HEK293 (cell line): ENCODE data around the gene ITIH5.

Experiments used
- CTCF ChIA-PET: fragments of 350-600 bp; formaldehyde crosslinking; extraction: SDS; loops from one replicate; lab custom pipeline; 2021; ENCODE audit warnings: antibody characterized with exemption; lab: Yijun Ruan, JAX
- POLR2A ChIA-PET: fragments of 300-600 bp; formaldehyde crosslinking; extraction: SDS; loops from one replicate; lab custom pipeline; 2020; ENCODE audit warnings: antibody characterized with exemption, inconsistent platforms; lab: Yijun Ruan, JAX
- H3K27ac ChIP-seq: fragments of 200-500 bp; sonication (Bioruptor generic); 2 replicates; pipeline ENCODE4 v1.5.1; 2014; ENCODE audit warnings: low read depth, low read length, control low read depth, inconsistent platforms; ENCODE audit errors: extremely low read depth
- H3K36me3 ChIP-seq, 2 experiments: fragments of 200-500 bp in 1 of 2; sonication (Bioruptor generic) in 1 of 2; 1 replicate in 1 of 2; 2 replicates in 1 of 2; pipeline ENCODE4 v1.5.1; 2014 to 2017; ENCODE audit warnings: inconsistent platforms in 2 of 2, low read length in 2 of 2; ENCODE audit not compliant: control insufficient read depth in 2 of 2, insufficient read depth in 1 of 2
- H3K4me1 ChIP-seq: fragments of 200-500 bp; sonication (Bioruptor generic); 2 replicates; pipeline ENCODE4 v1.5.1; 2014; ENCODE audit warnings: mild to moderate bottlenecking, low read length, inconsistent platforms; ENCODE audit not compliant: control insufficient read depth, insufficient read depth
- H3K4me3 ChIP-seq: 2 replicates; pipeline ENCODE4 v1.5.1; 2011; ENCODE audit warnings: low read depth, mild to moderate bottlenecking, control low read depth, low read length, moderate library complexity
- H3K9me3 ChIP-seq: fragments of 200-500 bp; sonication (Bioruptor generic); 2 replicates; pipeline ENCODE4 v1.5.1; 2014; ENCODE audit warnings: low read depth, low read length, inconsistent platforms; ENCODE audit not compliant: control insufficient read depth, insufficient read depth
- FEZF1 ChIP-seq: fragments of 450-650 bp; formaldehyde crosslinking; IDR thresholded peaks from 2 replicates; pipeline ENCODE4 v1.5.1; 2016; ENCODE audit warnings: missing biosample characterization, missing genetic modification characterization
- GLI2 ChIP-seq: fragments of 450-650 bp; formaldehyde crosslinking; IDR thresholded peaks from 2 replicates; pipeline ENCODE4; 2017; ENCODE audit warnings: missing biosample characterization, missing genetic modification characterization, low read depth, borderline replicate concordance
- GLI4 ChIP-seq: fragments of 450-650 bp; formaldehyde crosslinking; IDR thresholded peaks from 2 replicates; pipeline ENCODE4 v1.5.1; 2016; ENCODE audit warnings: missing biosample characterization, missing genetic modification characterization
- KLF1 ChIP-seq: fragments of 450-650 bp; formaldehyde crosslinking; IDR thresholded peaks from 2 replicates; pipeline ENCODE4 v1.5.1; 2016; ENCODE audit warnings: missing biosample characterization, missing genetic modification characterization
- KLF8 ChIP-seq: fragments of 450-650 bp; formaldehyde crosslinking; IDR thresholded peaks from 2 replicates; pipeline ENCODE4 v1.5.1; 2016; ENCODE audit warnings: missing biosample characterization, missing genetic modification characterization
- MZF1 ChIP-seq: fragments of 450-650 bp; formaldehyde crosslinking; IDR thresholded peaks from 2 replicates; pipeline ENCODE4 v1.5.1; 2017; ENCODE audit warnings: missing biosample characterization, missing genetic modification characterization, borderline replicate concordance
- SP7 ChIP-seq: fragments of 450-650 bp; formaldehyde crosslinking; IDR thresholded peaks from 2 replicates; pipeline ENCODE4 v1.5.1; 2016; ENCODE audit warnings: missing biosample characterization, missing genetic modification characterization
- ZBTB48 ChIP-seq: fragments of 450-650 bp; formaldehyde crosslinking; IDR thresholded peaks from 2 replicates; pipeline ENCODE4 v1.5.1; 2016; ENCODE audit warnings: missing biosample characterization, missing genetic modification characterization
- ZEB2 ChIP-seq: fragments of 450-650 bp; formaldehyde crosslinking; IDR thresholded peaks from 2 replicates; pipeline ENCODE4 v1.5.1; 2016; ENCODE audit warnings: missing biosample characterization, missing genetic modification characterization
- ZNF302 ChIP-seq: fragments of 450-650 bp; formaldehyde crosslinking; IDR thresholded peaks from 2 replicates; pipeline ENCODE4 v1.5.1; 2016; ENCODE audit warnings: missing biosample characterization, missing genetic modification characterization, low read depth
- ZNF624 ChIP-seq: fragments of 450-650 bp; formaldehyde crosslinking; IDR thresholded peaks from 2 replicates; pipeline ENCODE4 v1.5.1; 2017; ENCODE audit warnings: missing biosample characterization, missing genetic modification characterization
- ZNF707 ChIP-seq: fragments of 450-650 bp; formaldehyde crosslinking; IDR thresholded peaks from 2 replicates; pipeline ENCODE4 v1.5.1; 2016; ENCODE audit warnings: missing biosample characterization, missing genetic modification characterization
- ZNF785 ChIP-seq: fragments of 450-650 bp; formaldehyde crosslinking; IDR thresholded peaks from 2 replicates; pipeline ENCODE4 v1.5.1; 2016; ENCODE audit warnings: missing biosample characterization, missing genetic modification characterization
- TF ChIP-seq, protein P1 (sequence below): fragments of 450-650 bp; formaldehyde crosslinking; IDR thresholded peaks from 2 replicates; pipeline ENCODE4 v1.5.0; 2017; ENCODE audit warnings: missing biosample characterization, missing genetic modification characterization, borderline replicate concordance
- TF ChIP-seq, protein P2 (sequence below): fragments of 450-650 bp; formaldehyde crosslinking; conservative IDR thresholded peaks from 2 replicates; pipeline ENCODE4 v1.5.1; 2016; ENCODE audit warnings: low read depth, missing biosample characterization, missing genetic modification characterization
- TF ChIP-seq, protein P3 (sequence below): fragments of 450-650 bp; formaldehyde crosslinking; IDR thresholded peaks from 2 replicates; pipeline ENCODE4 v1.5.1; 2016; ENCODE audit warnings: missing biosample characterization, missing genetic modification characterization
- TF ChIP-seq, protein P4 (sequence below): fragments of 450-650 bp; formaldehyde crosslinking; IDR thresholded peaks from 2 replicates; pipeline ENCODE4 v1.5.1; 2016; ENCODE audit warnings: missing biosample characterization, missing genetic modification characterization

The ITIH5 gene

DNA sequence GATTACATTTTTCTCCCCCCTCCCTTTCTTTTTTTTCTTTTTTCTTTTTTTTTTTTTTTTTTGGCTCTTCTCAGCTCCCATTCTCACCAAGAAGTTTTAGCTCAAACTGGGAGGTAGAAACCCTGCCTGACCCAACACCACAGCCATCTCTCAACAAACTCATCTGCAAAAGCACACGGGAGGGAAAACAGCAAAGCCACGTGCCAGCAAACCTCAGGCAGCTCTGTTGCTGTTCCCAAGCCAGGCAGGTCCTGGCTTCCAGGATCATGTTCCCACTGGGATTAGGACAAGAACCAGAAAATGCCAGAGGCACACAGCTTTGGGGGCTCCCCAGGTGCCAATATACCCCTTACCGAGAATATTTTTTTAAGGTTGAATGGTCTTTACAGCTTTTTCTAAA, 56.7 kb downstream of the ITIH5 start (continued):
- TF ChIP-seq, protein P1, sequence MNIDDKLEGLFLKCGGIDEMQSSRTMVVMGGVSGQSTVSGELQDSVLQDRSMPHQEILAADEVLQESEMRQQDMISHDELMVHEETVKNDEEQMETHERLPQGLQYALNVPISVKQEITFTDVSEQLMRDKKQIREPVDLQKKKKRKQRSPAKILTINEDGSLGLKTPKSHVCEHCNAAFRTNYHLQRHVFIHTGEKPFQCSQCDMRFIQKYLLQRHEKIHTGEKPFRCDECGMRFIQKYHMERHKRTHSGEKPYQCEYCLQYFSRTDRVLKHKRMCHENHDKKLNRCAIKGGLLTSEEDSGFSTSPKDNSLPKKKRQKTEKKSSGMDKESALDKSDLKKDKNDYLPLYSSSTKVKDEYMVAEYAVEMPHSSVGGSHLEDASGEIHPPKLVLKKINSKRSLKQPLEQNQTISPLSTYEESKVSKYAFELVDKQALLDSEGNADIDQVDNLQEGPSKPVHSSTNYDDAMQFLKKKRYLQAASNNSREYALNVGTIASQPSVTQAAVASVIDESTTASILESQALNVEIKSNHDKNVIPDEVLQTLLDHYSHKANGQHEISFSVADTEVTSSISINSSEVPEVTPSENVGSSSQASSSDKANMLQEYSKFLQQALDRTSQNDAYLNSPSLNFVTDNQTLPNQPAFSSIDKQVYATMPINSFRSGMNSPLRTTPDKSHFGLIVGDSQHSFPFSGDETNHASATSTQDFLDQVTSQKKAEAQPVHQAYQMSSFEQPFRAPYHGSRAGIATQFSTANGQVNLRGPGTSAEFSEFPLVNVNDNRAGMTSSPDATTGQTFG (tag by site-specific recombination): no peak
- no peak for TF ChIP-seq GLI4 (tag by site-specific recombination)
- TF ChIP-seq, protein P2, sequence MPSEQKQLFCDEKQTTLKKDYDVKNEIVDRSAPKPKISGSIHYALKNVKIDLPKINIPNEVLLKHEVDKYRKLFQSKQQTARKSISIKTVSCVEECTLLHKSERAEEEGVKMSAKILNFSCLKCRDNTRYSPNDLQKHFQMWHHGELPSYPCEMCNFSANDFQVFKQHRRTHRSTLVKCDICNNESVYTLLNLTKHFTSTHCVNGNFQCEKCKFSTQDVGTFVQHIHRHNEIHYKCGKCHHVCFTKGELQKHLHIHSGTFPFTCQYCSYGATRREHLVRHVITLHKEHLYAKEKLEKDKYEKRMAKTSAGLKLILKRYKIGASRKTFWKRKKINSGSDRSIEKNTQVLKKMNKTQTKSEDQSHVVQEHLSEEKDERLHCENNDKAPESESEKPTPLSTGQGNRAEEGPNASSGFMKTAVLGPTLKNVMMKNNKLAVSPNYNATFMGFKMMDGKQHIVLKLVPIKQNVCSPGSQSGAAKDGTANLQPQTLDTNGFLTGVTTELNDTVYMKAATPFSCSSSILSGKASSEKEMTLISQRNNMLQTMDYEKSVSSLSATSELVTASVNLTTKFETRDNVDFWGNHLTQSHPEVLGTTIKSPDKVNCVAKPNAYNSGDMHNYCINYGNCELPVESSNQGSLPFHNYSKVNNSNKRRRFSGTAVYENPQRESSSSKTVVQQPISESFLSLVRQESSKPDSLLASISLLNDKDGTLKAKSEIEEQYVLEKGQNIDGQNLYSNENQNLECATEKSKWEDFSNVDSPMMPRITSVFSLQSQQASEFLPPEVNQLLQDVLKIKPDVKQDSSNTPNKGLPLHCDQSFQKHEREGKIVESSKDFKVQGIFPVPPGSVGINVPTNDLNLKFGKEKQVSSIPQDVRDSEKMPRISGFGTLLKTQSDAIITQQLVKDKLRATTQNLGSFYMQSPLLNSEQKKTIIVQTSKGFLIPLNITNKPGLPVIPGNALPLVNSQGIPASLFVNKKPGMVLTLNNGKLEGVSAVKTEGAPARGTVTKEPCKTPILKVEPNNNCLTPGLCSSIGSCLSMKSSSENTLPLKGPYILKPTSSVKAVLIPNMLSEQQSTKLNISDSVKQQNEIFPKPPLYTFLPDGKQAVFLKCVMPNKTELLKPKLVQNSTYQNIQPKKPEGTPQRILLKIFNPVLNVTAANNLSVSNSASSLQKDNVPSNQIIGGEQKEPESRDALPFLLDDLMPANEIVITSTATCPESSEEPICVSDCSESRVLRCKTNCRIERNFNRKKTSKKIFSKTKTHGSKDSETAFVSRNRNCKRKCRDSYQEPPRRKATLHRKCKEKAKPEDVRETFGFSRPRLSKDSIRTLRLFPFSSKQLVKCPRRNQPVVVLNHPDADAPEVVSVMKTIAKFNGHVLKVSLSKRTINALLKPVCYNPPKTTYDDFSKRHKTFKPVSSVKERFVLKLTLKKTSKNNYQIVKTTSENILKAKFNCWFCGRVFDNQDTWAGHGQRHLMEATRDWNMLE: no peak
- TF ChIP-seq MZF1 (tag by site-specific recombination): no peak
- no peak for TF ChIP-seq ZNF302
- TF ChIP-seq, protein P3, sequence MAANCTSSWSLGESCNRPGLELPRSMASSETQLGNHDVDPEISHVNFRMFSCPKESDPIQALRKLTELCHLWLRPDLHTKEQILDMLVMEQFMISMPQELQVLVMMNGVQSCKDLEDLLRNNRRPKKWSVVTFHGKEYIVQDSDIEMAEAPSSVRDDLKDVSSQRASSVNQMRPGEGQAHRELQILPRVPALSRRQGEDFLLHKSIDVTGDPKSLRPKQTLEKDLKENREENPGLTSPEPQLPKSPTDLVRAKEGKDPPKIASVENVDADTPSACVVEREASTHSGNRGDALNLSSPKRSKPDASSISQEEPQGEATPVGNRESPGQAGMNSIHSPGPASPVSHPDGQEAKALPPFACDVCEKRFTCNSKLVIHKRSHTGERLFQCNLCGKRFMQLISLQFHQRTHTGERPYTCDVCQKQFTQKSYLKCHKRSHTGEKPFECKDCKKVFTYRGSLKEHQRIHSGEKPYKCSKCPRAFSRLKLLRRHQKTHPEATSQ (tag by site-specific recombination): no peak
- TF ChIP-seq FEZF1 (tag by site-specific recombination): no peak

DNA sequence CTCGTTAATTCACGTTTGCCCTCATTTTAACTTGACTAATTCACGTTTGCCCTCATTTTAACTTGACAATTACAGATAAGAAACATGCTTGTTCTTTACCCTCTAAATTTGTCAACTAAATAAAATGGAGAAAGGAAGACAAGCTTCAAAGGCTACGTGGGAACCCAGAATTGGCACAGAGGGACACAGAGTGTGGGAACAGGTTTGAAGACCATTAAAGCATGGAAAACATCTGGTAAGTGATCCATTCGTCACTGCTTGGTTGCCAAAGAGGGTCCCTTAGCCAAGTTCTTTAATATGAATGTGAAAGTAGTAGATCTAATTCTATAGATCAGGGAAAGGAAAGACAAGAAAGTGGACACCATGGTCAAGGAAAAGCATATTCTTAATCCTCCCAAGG, 57.2 kb downstream of the ITIH5 start:
- POLR2A ChIA-PET: no interaction called here
- no peaks in the 10 kb centered on the region for H3K4me1 ChIP-seq
- H3K36me3 ChIP-seq: no peaks in the 10 kb centered on the region
- TF ChIP-seq ZEB2 (tag by site-specific recombination): no peak
- no peaks in the 10 kb centered on the region for H3K9me3 ChIP-seq
- CTCF ChIA-PET: interaction anchor here (0.6 to 0.7 kb wide), 3 partner anchors 12 to 320 kb away, joined by 3 to 7 read pairs (median 3); no protein-coding TSS in a partner anchor
- no peak overlapping the region for H3K27ac ChIP-seq
- no peak overlapping the region for H3K4me3 ChIP-seq

DNA sequence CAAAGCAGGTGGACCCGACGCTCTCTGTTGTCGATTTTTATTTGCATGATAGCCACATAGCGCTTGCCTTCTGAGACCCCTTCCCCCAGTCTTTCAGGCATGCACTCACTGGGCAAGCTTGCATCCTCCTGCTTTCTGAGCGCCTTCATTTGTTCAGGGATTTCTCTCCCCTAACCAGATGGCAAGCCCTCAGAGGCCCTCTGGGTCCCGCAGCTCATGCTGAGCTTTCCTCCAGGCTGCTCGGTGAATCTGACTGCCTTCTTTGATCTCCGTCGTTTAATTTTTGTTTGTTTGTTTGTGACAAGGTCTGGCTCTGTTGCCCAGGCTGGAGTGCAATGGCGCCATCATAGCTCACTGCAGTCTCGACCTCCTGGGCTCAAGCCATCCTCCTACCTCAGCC, 58.8 kb downstream of the ITIH5 start:
- TF ChIP-seq ZBTB48 (tag by site-specific recombination): no peak
- no peak for TF ChIP-seq ZNF707 (tag by site-specific recombination)
- TF ChIP-seq SP7 (tag by site-specific recombination): no peak
- no peak for TF ChIP-seq KLF8 (tag by site-specific recombination)
- TF ChIP-seq ZNF624: no peak
- TF ChIP-seq, protein P4, sequence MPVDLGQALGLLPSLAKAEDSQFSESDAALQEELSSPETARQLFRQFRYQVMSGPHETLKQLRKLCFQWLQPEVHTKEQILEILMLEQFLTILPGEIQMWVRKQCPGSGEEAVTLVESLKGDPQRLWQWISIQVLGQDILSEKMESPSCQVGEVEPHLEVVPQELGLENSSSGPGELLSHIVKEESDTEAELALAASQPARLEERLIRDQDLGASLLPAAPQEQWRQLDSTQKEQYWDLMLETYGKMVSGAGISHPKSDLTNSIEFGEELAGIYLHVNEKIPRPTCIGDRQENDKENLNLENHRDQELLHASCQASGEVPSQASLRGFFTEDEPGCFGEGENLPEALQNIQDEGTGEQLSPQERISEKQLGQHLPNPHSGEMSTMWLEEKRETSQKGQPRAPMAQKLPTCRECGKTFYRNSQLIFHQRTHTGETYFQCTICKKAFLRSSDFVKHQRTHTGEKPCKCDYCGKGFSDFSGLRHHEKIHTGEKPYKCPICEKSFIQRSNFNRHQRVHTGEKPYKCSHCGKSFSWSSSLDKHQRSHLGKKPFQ (tag by site-specific recombination): no peak
- TF ChIP-seq ZNF785: no peak
- no peak for TF ChIP-seq KLF1 (tag by site-specific recombination)
- TF ChIP-seq GLI2 (tag by site-specific recombination): no peak
- Histone ChIP-seq H3K9me3 (no peaks in the 10 kb centered on the region), H3K36me3 (no peaks in the 10 kb centered on the region), H3K4me1 (no peaks in the 10 kb centered on the region), H3K27ac (no peak overlapping the region), H3K4me3 (no peak overlapping the region)
- ChIA-PET CTCF (no interaction called here), POLR2A (no interaction called here)
